Measurements from ENCODE around the gene TBX2.

TBX2 gene

GRCh38 chr17:61449707-61450640 is 50.3 kb downstream of the TBX2 start:
- H3K27ac ChIP-seq, result no peak overlapping the region
- no peak for DNase-seq (ENCODE audit: low read depth, low spot score)

GRCh38 chr17:61450641-61451537 is 51.2 kb downstream of the TBX2 start:
- DNase-seq (ENCODE audit: low read depth, low spot score), result no peak
- no peak overlapping the region for H3K27ac ChIP-seq

GRCh38 chr17:61451538-61452300 is 52.1 kb downstream of the TBX2 start:
- DNase-seq (ENCODE audit: low read depth, low spot score), result no peak
- no peak overlapping the region for H3K27ac ChIP-seq

GRCh38 chr17:61452301-61453290 is 53.0 kb downstream of the TBX2 start, which contains the start of gene TBX4:
TBX4 (plus strand) TSS chr17:61452422; CDS start chr17:61456491, 4,069 bp downstream.
- no peak for DNase-seq (ENCODE audit: low read depth, low spot score)
- H3K27ac ChIP-seq, result no peak within 1 kb of the TSS

GRCh38 chr17:61453566-61454380 is 54.1 kb downstream of the TBX2 start:
- H3K27ac ChIP-seq, result no peak overlapping the region

GRCh38 chr17:61454381-61455323 is 55.0 kb downstream of the TBX2 start:
- no peak overlapping the region for H3K27ac ChIP-seq
- no peak for DNase-seq (ENCODE audit: low read depth, low spot score)

More at GRCh38 chr17:61453566-61454380, 54.1 kb downstream of the TBX2 start:
- DNase-seq (ENCODE audit: low read depth, low spot score), result no peak

GRCh38 chr17:61455324-61456060 is 55.8 kb downstream of the TBX2 start:
- H3K27ac ChIP-seq, result no peak overlapping the region
- DNase-seq (ENCODE audit: low read depth, low spot score), result no peak

GRCh38 chr17:61456061-61456681 is 56.5 kb downstream of the TBX2 start:
- no peak for DNase-seq (ENCODE audit: low read depth, low spot score)
- no peak overlapping the region for H3K27ac ChIP-seq

GRCh38 chr17:61456688-61457225 is 57.1 kb downstream of the TBX2 start:
- no peak overlapping the region for H3K27ac ChIP-seq
- no peak for DNase-seq (ENCODE audit: low read depth, low spot score)

GRCh38 chr17:61457226-61457983 is 57.8 kb downstream of the TBX2 start:
- DNase-seq (ENCODE audit: low read depth, low spot score), result no peak
- no peak overlapping the region for H3K27ac ChIP-seq

- no peak overlapping the region for H3K27ac ChIP-seq
- no peak for DNase-seq (ENCODE audit: low read depth, low spot score)
Measured at GRCh38 chr17:61458000-61458399, 58.4 kb downstream of the TBX2 start.

GRCh38 chr17:61458421-61459141 is 58.9 kb downstream of the TBX2 start:
- no peak for DNase-seq (ENCODE audit: low read depth, low spot score)
- no peak overlapping the region for H3K27ac ChIP-seq

Data from epithelial cell of prostate (primary cell).